Measurements from ENCODE around the gene BORCS8. TPM values are rescaled to one million over a fixed set of nuclear protein-coding genes. Genes with fewer than 3 reads are reported as not detected.
"Not testable (repeated sequence)": the region's sequence is repeated elsewhere in the genome, so short reads cannot be mapped to it uniquely, and the experiment has no call there.

BORCS8 gene
- total RNA-seq, 2 donors from 2014 or later, result 16.2 to 19.4 TPM

GRCh38 chr19:19192910-19193423 is 1.0 kb upstream of the BORCS8 start:
- intact Hi-C loops (cut with DNase I), result no loop called here
- no peak for DNase-seq (ENCODE audit: low spot score)

- no peak for DNase-seq (ENCODE audit: low spot score)
- intact Hi-C loops (cut with DNase I), result no loop called here
These were observed 229 bp downstream of the BORCS8 start for GRCh38 chr19:19191768-19192077.

GRCh38 chr19:19186742-19187141 is 5.2 kb downstream of the BORCS8 start:
- intact Hi-C loops (cut with DNase I), result no loop called here

GRCh38 chr19:19185853-19186740 is 5.9 kb downstream of the BORCS8 start:
- no peak for DNase-seq (ENCODE audit: low spot score)
- intact Hi-C loops (cut with DNase I), result no loop called here

More at GRCh38 chr19:19186742-19187141, 5.2 kb downstream of the BORCS8 start:
- DNase-seq (ENCODE audit: low spot score), result no peak

- no peak for DNase-seq (ENCODE audit: low spot score)
- intact Hi-C loops (cut with DNase I), result no loop called here
These were observed 10.4 kb downstream of the BORCS8 start for GRCh38 chr19:19181488-19181998.

- intact Hi-C loops (cut with DNase I), result no loop called here
- no peak for DNase-seq (ENCODE audit: low spot score)
These were observed 12.2 kb downstream of the BORCS8 start for GRCh38 chr19:19179548-19180441.

- intact Hi-C loops (cut with DNase I), result no loop called here
- no peak for DNase-seq (ENCODE audit: low spot score)
These were observed 15.0 kb downstream of the BORCS8 start for GRCh38 chr19:19176950-19177349.

GRCh38 chr19:19173243-19173642 is 18.7 kb downstream of the BORCS8 start:
- intact Hi-C loops (cut with DNase I); DNase-seq (ENCODE audit: low spot score): not testable (repeated sequence)

- no peak for DNase-seq (ENCODE audit: low spot score)
- intact Hi-C loops (cut with DNase I), result no loop called here
These were observed 20.0 kb downstream of the BORCS8 start for GRCh38 chr19:19171821-19172532.

- DNase-seq (ENCODE audit: low spot score), result no peak
- intact Hi-C loops (cut with DNase I), result no loop called here
These were observed 20.9 kb downstream of the BORCS8 start for GRCh38 chr19:19170873-19171672.

GRCh38 chr19:19170053-19170872 is 21.7 kb downstream of the BORCS8 start, which contains the start of gene MEF2B:
Gene MEF2B, minus strand, starts transcription at chr19:19170263. Its CDS starts 19,528 bp downstream, at chr19:19150735.
- intact Hi-C loops (cut with DNase I), result no loop called here
- peak; percentile 91 for DNase-seq (ENCODE audit: low spot score)

- intact Hi-C loops (cut with DNase I), result no loop called here
- no peak for DNase-seq (ENCODE audit: low spot score)
These were observed 22.5 kb downstream of the BORCS8 start for GRCh38 chr19:19169236-19170052.

- no peak for DNase-seq (ENCODE audit: low spot score)
- intact Hi-C loops (cut with DNase I), result no loop called here
These were observed 24.3 kb downstream of the BORCS8 start for GRCh38 chr19:19167612-19168011.

- no peak for DNase-seq (ENCODE audit: low spot score)
- intact Hi-C loops (cut with DNase I), result loop anchor here in 1 of 2 donors (1.0 kb wide), 1 partner anchor 22 kb away; no protein-coding TSS in a partner anchor
These were observed 26.6 kb downstream of the BORCS8 start for GRCh38 chr19:19165396-19165795.

- intact Hi-C loops (cut with DNase I), result no loop called here
- no peak for DNase-seq (ENCODE audit: low spot score)
These were observed 29.5 kb downstream of the BORCS8 start for GRCh38 chr19:19162495-19162894.

GRCh38 chr19:19160461-19161035 is 31.4 kb downstream of the BORCS8 start:
- intact Hi-C loops (cut with DNase I), result no loop called here
- DNase-seq (ENCODE audit: low spot score), result no peak
